Osteoblast (primary cell): ENCODE data around the gene SLC12A3. TPM values are rescaled to one million over a fixed set of nuclear protein-coding genes. Genes with fewer than 3 reads are reported as not detected.
A peak's percentile ranks its signal among the peaks of the same experiment; 100 is the strongest.

Experiments
- DNase-seq: peaks from one replicate; pipeline ENCODE4 v3.0.0; 2011; ENCODE audit warnings: low spot score, mixed read lengths; ENCODE audit not compliant: insufficient read length; ENCODE audit errors: missing footprints
- H2AFZ ChIP-seq: 2 replicates; pipeline ENCODE4 v1.6.0; 2011; ENCODE audit warnings: mild to moderate bottlenecking, low read length
- H3K27ac ChIP-seq: 2 replicates; pipeline ENCODE4 v1.5.1; 2011; ENCODE audit warnings: mild to moderate bottlenecking, low read depth, low read length, moderate library complexity
- H3K27me3 ChIP-seq: 2 replicates; pipeline ENCODE4 v1.6.0; 2012; ENCODE audit warnings: mild to moderate bottlenecking, control low read depth, inconsistent platforms, low read length, moderate library complexity; ENCODE audit not compliant: insufficient read depth
- H3K36me3 ChIP-seq: 2 replicates; pipeline ENCODE4 v1.5.1; 2011; ENCODE audit warnings: mild to moderate bottlenecking, low read length, control low read depth, moderate library complexity; ENCODE audit not compliant: insufficient read depth
- H3K4me1 ChIP-seq: 2 replicates; pipeline ENCODE4 v1.5.1; 2011; ENCODE audit warnings: mild to moderate bottlenecking, low read length, control low read depth, moderate library complexity; ENCODE audit not compliant: insufficient read depth
- H3K4me2 ChIP-seq: 2 replicates; pipeline ENCODE4 v1.6.0; 2011; ENCODE audit warnings: mild to moderate bottlenecking, low read length; ENCODE audit not compliant: insufficient read depth
- H3K4me3 ChIP-seq: fragments of 200-600 bp; sonication (generic); 3 replicates; pipeline ENCODE4 v1.5.1; 2012; ENCODE audit warnings: mild to moderate bottlenecking, low read length, inconsistent platforms; ENCODE audit not compliant: insufficient read depth
- H3K79me2 ChIP-seq: 2 replicates; pipeline ENCODE4 v1.6.0; 2012; ENCODE audit warnings: mild to moderate bottlenecking, low read length, control low read depth, inconsistent platforms; ENCODE audit not compliant: insufficient read depth
- H3K9me3 ChIP-seq: 2 replicates; pipeline ENCODE4 v1.5.1; 2011; ENCODE audit warnings: low read depth, low read length, control low read depth
- H4K20me1 ChIP-seq: 2 replicates; pipeline ENCODE4 v1.6.0; 2012; ENCODE audit warnings: mild to moderate bottlenecking, low read length, control low read depth; ENCODE audit not compliant: insufficient read depth
- CTCF ChIP-seq: IDR thresholded peaks from 2 replicates; pipeline ENCODE4 v1.5.1; 2011; ENCODE audit warnings: mild to moderate bottlenecking, low read depth, low read length, moderate library complexity; ENCODE audit errors: extremely low read depth
- total RNA-seq: library from RNA; depleted of rRNA; stranded (reverse); fragments of >200 nt; gene quantifications from 2 replicates; pipeline ENCODE4 v1.2.3, GENCODE V29; 2012

The SLC12A3 gene
- total RNA-seq, 1 donor = not detected

GRCh38 chr16:56923481-56924091 is 58.6 kb downstream of the SLC12A3 start:
- Histone ChIP-seq H3K4me2 (peak overlapping the region; percentile 56), H3K79me2 (no peaks in the 10 kb centered on the region), H3K9me3 (no peaks in the 10 kb centered on the region), H3K4me3 (peak overlapping the region; percentile 25), H3K27ac (no peak overlapping the region), H3K27me3 (peaks cover 5% of the 10 kb centered on the region), H3K36me3 (no peaks in the 10 kb centered on the region), H2AFZ (no peak overlapping the region), H4K20me1 (no peaks in the 10 kb centered on the region), H3K4me1 (peaks cover 11% of the 10 kb centered on the region)
- DNase-seq = no peak
- no peak for TF ChIP-seq CTCF

GRCh38 chr16:56927471-56927870 is 62.5 kb downstream of the SLC12A3 start:
- no peak overlapping the region for H3K27ac ChIP-seq
- H2AFZ ChIP-seq = no peak overlapping the region
- no peak for DNase-seq
- no peaks in the 10 kb centered on the region for H3K36me3 ChIP-seq
- H3K4me1 ChIP-seq = peaks cover 12% of the 10 kb centered on the region
- H3K4me3 ChIP-seq = no peak overlapping the region
- TF ChIP-seq CTCF = no peak
- H3K9me3 ChIP-seq = no peaks in the 10 kb centered on the region
- H3K79me2 ChIP-seq = peaks cover 10% of the 10 kb centered on the region
- H4K20me1 ChIP-seq = peaks cover 1% of the 10 kb centered on the region
- H3K4me2 ChIP-seq = no peak overlapping the region
- H3K27me3 ChIP-seq = no peaks in the 10 kb centered on the region

- Histone ChIP-seq H3K4me3 (no peak overlapping the region), H3K27me3 (no peaks in the 10 kb centered on the region), H4K20me1 (peaks cover 22% of the 10 kb centered on the region), H3K36me3 (peaks cover 12% of the 10 kb centered on the region), H3K4me2 (no peak overlapping the region), H3K4me1 (peaks cover 13% of the 10 kb centered on the region), H3K27ac (no peak overlapping the region), H3K9me3 (no peaks in the 10 kb centered on the region), H3K79me2 (peaks cover 31% of the 10 kb centered on the region), H2AFZ (no peak overlapping the region)
- no peak for DNase-seq
- TF ChIP-seq CTCF = no peak
Measured at GRCh38 chr16:56929639-56930038, 64.6 kb downstream of the SLC12A3 start.

GRCh38 chr16:56930486-56931270 is 65.7 kb downstream of the SLC12A3 start:
- TF ChIP-seq CTCF = no peak
- Histone ChIP-seq H3K27ac (no peak overlapping the region), H3K4me1 (peaks cover 23% of the 10 kb centered on the region), H3K79me2 (peaks cover 41% of the 10 kb centered on the region), H3K27me3 (no peaks in the 10 kb centered on the region), H2AFZ (peak overlapping the region; percentile 57), H3K9me3 (no peaks in the 10 kb centered on the region), H3K4me3 (no peak overlapping the region), H3K36me3 (peaks cover 22% of the 10 kb centered on the region), H3K4me2 (peak overlapping the region; percentile 78), H4K20me1 (peaks cover 32% of the 10 kb centered on the region)
- no peak for DNase-seq
